Gastroesophageal sphincter (tissue), 4 donors: ENCODE results near the gene NOVA1. TPM values are rescaled to one million over a fixed set of nuclear protein-coding genes. Genes with fewer than 3 reads are reported as not detected.

Source experiments
- ATAC-seq: fragments of 150-250 bp; one replicate; pipeline ENCODE4 v1.9.1; 2016; ENCODE audit warnings: mild to moderate bottlenecking, moderate library complexity
- H3K27ac ChIP-seq, 4 donors: fragments of 200-600 bp; sonication (generic) in 3 of 4; 1 replicate in 3 of 4; 2 replicates in 1 of 4; pipeline ENCODE4 v1.5.1; 2016 to 2019
- H3K27me3 ChIP-seq: fragments of 200-600 bp; sonication (generic); one replicate; pipeline ENCODE4 v1.5.1; 2019
- H3K36me3 ChIP-seq, 2 donors: fragments of 200-600 bp; sonication (generic); one replicate each; pipeline ENCODE4 v1.5.1; 2019; ENCODE audit warnings: control low read depth in 1 of 2
- H3K4me1 ChIP-seq, 3 donors: fragments of 200-600 bp; sonication (generic); 1 replicate in 2 of 3; 2 replicates in 1 of 3; pipeline ENCODE4 v1.5.1; 2016 to 2019; ENCODE audit warnings: control low read depth in 2 of 3
- H3K4me3 ChIP-seq, 2 donors: fragments of 200-600 bp; sonication (generic); one replicate each; pipeline ENCODE4 v1.5.1; 2019; ENCODE audit warnings: mild to moderate bottlenecking in 1 of 2, moderate library complexity in 1 of 2
- H3K9me3 ChIP-seq, 3 donors: fragments of 200-600 bp; sonication (generic); one replicate each; pipeline ENCODE4 v1.5.1; 2017 to 2019; ENCODE audit warnings: control low read depth in 2 of 3
- EP300 ChIP-seq: sonication (generic); formaldehyde crosslinking; IDR thresholded peaks from one replicate; pipeline ENCODE4 v1.6.1; 2017; ENCODE audit warnings: antibody characterized with exemption, mild to moderate bottlenecking
- POLR2A ChIP-seq, 2 donors: fragments of 450-650 bp; IDR thresholded peaks; one replicate each; pipeline ENCODE4 v1.6.1; 2017; ENCODE audit warnings: antibody characterized with exemption in 2 of 2, mild to moderate bottlenecking in 2 of 2, moderate library complexity in 1 of 2
- POLR2AphosphoS5 ChIP-seq: sonication (generic); formaldehyde crosslinking; IDR thresholded peaks from one replicate; pipeline ENCODE4 v1.6.1; 2017; ENCODE audit warnings: antibody characterized with exemption
- WGBS, 2 donors: methylation state at CpG; one replicate each; pipeline ENCODE4 v1.1.5; 2018; ENCODE audit warnings: low coverage in 1 of 2; 5-methylcytosine and 5-hydroxymethylcytosine counted together
- total RNA-seq, 4 donors: library from RNA; depleted of rRNA; stranded (reverse); fragments of >200 nt; gene quantifications; one replicate each; pipeline ENCODE4 v1.1.0, GENCODE V29; 2016
- TF ChIP-seq, protein P1 (sequence below), 4 experiments: fragments of 200-600 bp in 2 of 4; fragments of 450-650 bp in 2 of 4; sonication (generic) in 1 of 4; IDR thresholded peaks; one replicate each; pipeline ENCODE4 v1.5.1; 2017 to 2019; ENCODE audit warnings: antibody characterized with exemption in 4 of 4, mild to moderate bottlenecking in 2 of 4, moderate library complexity in 2 of 4

The NOVA1 gene
- total RNA-seq, 4 donors from 2014 or later: 7.0 to 18.2 (median 12.9) TPM

DNA sequence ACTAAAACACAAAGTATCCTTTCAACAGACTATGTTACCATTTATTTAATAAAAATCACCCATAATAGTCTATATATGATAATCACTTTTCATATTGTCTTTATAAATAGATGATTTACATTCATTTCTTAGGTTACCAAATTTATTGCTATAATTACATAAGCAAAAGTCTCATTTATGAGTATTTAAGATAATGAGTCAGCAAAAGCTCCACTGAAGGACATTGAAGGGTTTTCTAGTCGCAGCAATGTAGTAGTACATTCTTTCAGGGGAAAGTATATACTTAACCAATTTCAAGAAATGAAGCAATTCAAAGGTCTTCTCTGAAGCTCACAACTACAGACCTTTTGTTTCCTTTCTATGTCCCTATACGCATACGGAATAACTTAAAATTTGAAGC, 110.9 kb downstream of the NOVA1 start:
- no peaks in the 10 kb centered on the region for H3K36me3 ChIP-seq

DNA sequence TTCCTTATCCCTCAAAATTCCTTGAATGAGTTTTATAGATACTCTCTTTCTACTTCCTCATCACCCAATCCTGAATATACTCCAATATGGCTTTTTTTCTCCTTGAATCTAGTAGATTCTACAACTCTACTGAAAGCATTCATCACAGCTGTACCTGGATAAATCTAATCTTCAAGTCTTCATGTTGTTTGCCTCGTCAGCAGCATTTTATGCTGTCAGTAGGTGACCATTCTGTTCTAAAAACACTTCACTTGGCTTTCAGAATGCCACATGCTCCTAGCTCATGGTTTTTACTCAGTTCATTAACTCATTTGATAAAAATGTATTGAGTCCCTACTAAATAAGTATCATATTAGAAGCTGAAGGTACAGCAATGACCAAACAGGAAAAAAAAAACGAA, 113.3 kb downstream of the NOVA1 start:
- no peaks in the 10 kb centered on the region for H3K27me3 ChIP-seq
- 84 to 94% methylated on average over 2 of the region's 2 CpGs for WGBS, 2 donors
- H3K4me3 ChIP-seq: no peak overlapping the region
- H3K9me3 ChIP-seq: no peaks in the 10 kb centered on the region
- TF ChIP-seq POLR2AphosphoS5 (no peak), POLR2A (IDR thresholded peaks at IDR 0.05) (no peak), EP300 (no peak)
- TF ChIP-seq, protein P1, sequence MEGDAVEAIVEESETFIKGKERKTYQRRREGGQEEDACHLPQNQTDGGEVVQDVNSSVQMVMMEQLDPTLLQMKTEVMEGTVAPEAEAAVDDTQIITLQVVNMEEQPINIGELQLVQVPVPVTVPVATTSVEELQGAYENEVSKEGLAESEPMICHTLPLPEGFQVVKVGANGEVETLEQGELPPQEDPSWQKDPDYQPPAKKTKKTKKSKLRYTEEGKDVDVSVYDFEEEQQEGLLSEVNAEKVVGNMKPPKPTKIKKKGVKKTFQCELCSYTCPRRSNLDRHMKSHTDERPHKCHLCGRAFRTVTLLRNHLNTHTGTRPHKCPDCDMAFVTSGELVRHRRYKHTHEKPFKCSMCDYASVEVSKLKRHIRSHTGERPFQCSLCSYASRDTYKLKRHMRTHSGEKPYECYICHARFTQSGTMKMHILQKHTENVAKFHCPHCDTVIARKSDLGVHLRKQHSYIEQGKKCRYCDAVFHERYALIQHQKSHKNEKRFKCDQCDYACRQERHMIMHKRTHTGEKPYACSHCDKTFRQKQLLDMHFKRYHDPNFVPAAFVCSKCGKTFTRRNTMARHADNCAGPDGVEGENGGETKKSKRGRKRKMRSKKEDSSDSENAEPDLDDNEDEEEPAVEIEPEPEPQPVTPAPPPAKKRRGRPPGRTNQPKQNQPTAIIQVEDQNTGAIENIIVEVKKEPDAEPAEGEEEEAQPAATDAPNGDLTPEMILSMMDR (IDR thresholded peaks at IDR 0.05): no peak
- ATAC-seq: no peak
- no peak overlapping the region for H3K27ac ChIP-seq
- no peaks in the 10 kb centered on the region for H3K4me1 ChIP-seq
- no peaks in the 10 kb centered on the region for H3K36me3 ChIP-seq

More for the DNA sequence above, 110.9 kb downstream of the NOVA1 start:
- TF ChIP-seq EP300: no peak
- no peak for TF ChIP-seq POLR2A (IDR thresholded peaks at IDR 0.05)
- TF ChIP-seq POLR2AphosphoS5: no peak
- TF ChIP-seq, protein P1 (IDR thresholded peaks at IDR 0.05): no peak
- ATAC-seq: no peak
- H3K27ac ChIP-seq: no peak overlapping the region
- no peaks in the 10 kb centered on the region for H3K9me3 ChIP-seq
- WGBS, 2 donors: 90 to 93% methylated on average over 3 of the region's 3 CpGs
- H3K4me3 ChIP-seq: no peak overlapping the region
- no peaks in the 10 kb centered on the region for H3K4me1 ChIP-seq
- H3K27me3 ChIP-seq: no peaks in the 10 kb centered on the region

DNA sequence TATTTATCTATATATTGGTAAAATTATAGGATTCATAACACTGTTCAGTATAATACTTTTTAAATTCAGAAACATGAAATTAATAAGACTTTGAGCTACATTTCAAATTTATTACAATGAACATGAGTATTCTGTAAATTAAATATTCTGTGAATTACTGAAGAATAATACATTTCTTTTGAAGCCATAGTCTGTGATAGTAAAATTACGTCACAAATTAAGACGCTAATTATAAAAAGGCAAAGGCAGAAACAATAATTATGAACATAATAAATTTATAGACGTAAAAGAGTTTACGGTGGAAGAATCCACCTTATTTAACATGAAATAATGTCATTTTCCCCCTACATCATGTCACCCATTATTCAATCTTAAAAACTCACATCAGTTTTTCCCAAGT, 118.9 kb downstream of the NOVA1 start:
- no peak overlapping the region for H3K4me3 ChIP-seq
- no peak overlapping the region for H3K27ac ChIP-seq
- TF ChIP-seq, protein P1 (IDR thresholded peaks at IDR 0.05): no peak
- no peak for TF ChIP-seq POLR2A (IDR thresholded peaks at IDR 0.05)
- TF ChIP-seq POLR2AphosphoS5: no peak
- TF ChIP-seq EP300: no peak
- no peaks in the 10 kb centered on the region for H3K27me3 ChIP-seq
- H3K9me3 ChIP-seq: no peaks in the 10 kb centered on the region
- no peaks in the 10 kb centered on the region for H3K4me1 ChIP-seq
- no peak for ATAC-seq
- 90 to 97% methylated on average over 4 of the region's 4 CpGs for WGBS, 2 donors
- H3K36me3 ChIP-seq: no peaks in the 10 kb centered on the region

DNA sequence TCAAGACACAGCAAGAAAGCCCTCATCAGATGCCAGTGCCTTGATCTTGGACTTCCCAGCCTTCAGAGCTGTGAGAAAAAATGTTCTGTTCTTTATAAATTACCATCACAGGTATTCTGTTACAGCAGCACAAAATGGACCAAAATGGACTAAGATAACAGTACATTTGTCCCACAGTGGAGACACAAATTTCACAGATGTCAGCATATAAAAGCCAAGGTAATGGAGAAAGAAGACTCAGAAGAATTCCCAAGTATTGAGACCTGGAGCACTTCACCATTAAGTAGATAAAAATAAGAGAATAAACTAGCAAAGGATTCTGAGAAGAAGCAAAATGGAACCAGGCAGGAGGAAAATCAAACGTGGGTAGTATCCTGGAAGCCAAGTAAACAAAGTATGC, 131.0 kb downstream of the NOVA1 start:
- TF ChIP-seq EP300 (no peak), POLR2AphosphoS5 (no peak), POLR2A (IDR thresholded peaks at IDR 0.05) (no peak)
- TF ChIP-seq, protein P1 (IDR thresholded peaks at IDR 0.05): no peak
- peaks cover 0 to 6% of the 10 kb centered on the region in 2 donors for H3K36me3 ChIP-seq
- no peak overlapping the region for H3K4me3 ChIP-seq
- H3K4me1 ChIP-seq: no peaks in the 10 kb centered on the region
- H3K27me3 ChIP-seq: no peaks in the 10 kb centered on the region
- WGBS, 2 donors: 56 to 89% methylated on average over 1 of the region's 1 CpG
- no peak overlapping the region for H3K27ac ChIP-seq
- ATAC-seq: no peak
- H3K9me3 ChIP-seq: no peaks in the 10 kb centered on the region

DNA sequence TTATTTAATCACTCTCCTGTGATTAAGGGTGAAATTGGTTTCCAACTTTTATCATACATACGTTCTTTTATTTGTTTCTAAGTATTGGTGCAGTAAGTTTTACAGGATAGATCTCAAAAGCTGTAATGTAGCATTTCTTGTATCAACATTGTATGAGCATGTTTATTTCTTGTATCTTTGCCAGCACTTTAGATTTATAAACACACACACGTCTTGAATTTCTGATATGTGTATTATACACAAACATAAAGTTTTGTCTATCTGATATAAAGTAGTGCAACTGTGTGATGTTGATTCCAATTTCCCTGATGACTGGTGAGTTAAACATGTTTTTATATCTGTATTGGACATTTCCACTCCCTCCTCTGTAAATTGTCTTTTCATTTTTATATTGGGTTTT, 134.7 kb downstream of the NOVA1 start:
- no peak overlapping the region for H3K4me3 ChIP-seq
- no peak for ATAC-seq
- no peak overlapping the region for H3K27ac ChIP-seq

More for the DNA sequence above, 134.7 kb downstream of the NOVA1 start:
- H3K27me3 ChIP-seq: no peaks in the 10 kb centered on the region
- TF ChIP-seq, protein P1 (IDR thresholded peaks at IDR 0.05): no peak
- no peak for TF ChIP-seq EP300
- TF ChIP-seq POLR2A (IDR thresholded peaks at IDR 0.05): no peak
- TF ChIP-seq POLR2AphosphoS5: no peak
- no peaks in the 10 kb centered on the region for H3K4me1 ChIP-seq
- no peaks in the 10 kb centered on the region for H3K9me3 ChIP-seq
- 19 to 21% methylated on average over 2 of the region's 2 CpGs for WGBS, 2 donors
- H3K36me3 ChIP-seq: peaks cover 0 to 6% of the 10 kb centered on the region in 2 donors
